ENCODE data around the gene KLHL18. TPM values are rescaled to one million over a fixed set of nuclear protein-coding genes. Genes with fewer than 3 reads are reported as not detected.
A peak's percentile ranks its signal among the peaks of the same experiment; 100 is the strongest.

Gene KLHL18
- total RNA-seq, 5 donors from 2014 or later (not counting 1 experiment from before 2014, with no cell fraction given) = 20.2 to 41.3 (median 25.7) TPM

- Histone ChIP-seq H3K4me1 (ENCODE audit: control insufficient read depth in 1 of 2, extremely low read depth in 1 of 2, insufficient read depth in 2 of 2, low read length in 2 of 2) (peaks cover 0 to 14% of the 10 kb centered on the region in 2 experiments), H3K27ac (ENCODE audit: low read length) (no peak overlapping the region), H3K36me3 (ENCODE audit: control insufficient read depth in 2 of 2, extremely low read depth in 1 of 2, insufficient read depth in 1 of 2, low read length in 1 of 2) (peaks cover 0 to 32% of the 10 kb centered on the region in 2 donors), H3K4me3 (ENCODE audit: control insufficient read depth in 1 of 2, extremely low read depth in 1 of 2, low read length in 1 of 2) (no peak overlapping the region), H3K27me3 (replicated peaks in 1 of 2; ENCODE audit: control insufficient read depth in 2 of 2, extremely low read depth in 1 of 2, insufficient read depth in 2 of 2, low read length in 1 of 2) (no peaks in the 10 kb centered on the region), H3K9me3 (no peaks in the 10 kb centered on the region)
- H3K4me3 Mint-ChIP-seq = no peak overlapping the region
- peaks cover 45% of the 10 kb centered on the region for H3K36me3 Mint-ChIP-seq
- ATAC-seq (replicated peaks in 1 of 4) (no peak), DNase-seq (no peak)
- H3K27ac Mint-ChIP-seq = peak overlapping the region in 1 of 2 donors; percentile 29
- no peaks in the 10 kb centered on the region for H3K27me3 Mint-ChIP-seq
- WGBS (ENCODE audit: insufficient coverage) = 100% methylated on average over 2 of the region's 3 CpGs
- H3K4me1 Mint-ChIP-seq = peaks cover 46 to 56% (median 48%) of the 10 kb centered on the region in 3 donors
- ChIA-PET POLR2A (interaction anchor here in 1 of 2 donors (1.2 kb wide), 1 partner anchor 8 kb away, joined by 4 read pairs; no protein-coding TSS in a partner anchor), CTCF (no interaction called here)
- no peaks in the 10 kb centered on the region for H3K9me3 Mint-ChIP-seq
Observed at GRCh38 chr3:47294392-47294791, 11.6 kb downstream of the KLHL18 start.

- Mint-ChIP-seq H3K4me3 (no peak overlapping the region), H3K4me1 (peaks cover 45 to 58% (median 52%) of the 10 kb centered on the region in 3 donors), H3K9me3 (no peaks in the 10 kb centered on the region), H3K36me3 (peaks cover 37% of the 10 kb centered on the region), H3K27me3 (no peaks in the 10 kb centered on the region), H3K27ac (no peak overlapping the region)
- ChIA-PET POLR2A (interaction anchor here in 1 of 2 donors (1.2 kb wide), 1 partner anchor 9 kb away, joined by 4 read pairs; no protein-coding TSS in a partner anchor), CTCF (no interaction called here)
- no peaks in the 10 kb centered on the region for H3K9me3 ChIP-seq
- H3K27me3 ChIP-seq (replicated peaks in 1 of 2; ENCODE audit: control insufficient read depth in 2 of 2, extremely low read depth in 1 of 2, insufficient read depth in 2 of 2, low read length in 1 of 2) = no peaks in the 10 kb centered on the region
- H3K27ac ChIP-seq (ENCODE audit: low read length) = no peak overlapping the region
- H3K4me3 ChIP-seq (ENCODE audit: control insufficient read depth in 1 of 2, extremely low read depth in 1 of 2, low read length in 1 of 2) = no peak overlapping the region
- 100% methylated on average over 1 of the region's 2 CpGs for WGBS (ENCODE audit: insufficient coverage)
- H3K4me1 ChIP-seq (ENCODE audit: control insufficient read depth in 1 of 2, extremely low read depth in 1 of 2, insufficient read depth in 2 of 2, low read length in 2 of 2) = peaks cover 0 to 14% of the 10 kb centered on the region in 2 experiments
- DNase-seq (no peak), ATAC-seq (replicated peaks in 1 of 4) (no peak)
- H3K36me3 ChIP-seq (ENCODE audit: control insufficient read depth in 2 of 2, extremely low read depth in 1 of 2, insufficient read depth in 1 of 2, low read length in 1 of 2) = peaks cover 0 to 26% of the 10 kb centered on the region in 2 donors
Observed at GRCh38 chr3:47295322-47295721, 12.6 kb downstream of the KLHL18 start.

- no peaks in the 10 kb centered on the region for H3K27me3 ChIP-seq (replicated peaks in 1 of 2; ENCODE audit: control insufficient read depth in 2 of 2, extremely low read depth in 1 of 2, insufficient read depth in 2 of 2, low read length in 1 of 2)
- Mint-ChIP-seq H3K4me1 (peaks cover 41 to 54% (median 50%) of the 10 kb centered on the region in 3 donors), H3K9me3 (no peaks in the 10 kb centered on the region), H3K27ac (peak overlapping the region in 1 of 2 donors; percentile 50), H3K4me3 (no peak overlapping the region), H3K27me3 (no peaks in the 10 kb centered on the region), H3K36me3 (peaks cover 33% of the 10 kb centered on the region)
- H3K4me3 ChIP-seq (ENCODE audit: control insufficient read depth in 1 of 2, extremely low read depth in 1 of 2, low read length in 1 of 2) = no peak overlapping the region
- H3K4me1 ChIP-seq (ENCODE audit: control insufficient read depth in 1 of 2, extremely low read depth in 1 of 2, insufficient read depth in 2 of 2, low read length in 2 of 2) = peaks cover 0 to 14% of the 10 kb centered on the region in 2 experiments
- POLR2A ChIA-PET = no interaction called here
- peak in 1 of 4 experiments; percentile 39 for ATAC-seq (replicated peaks in 1 of 4)
- H3K9me3 ChIP-seq = no peaks in the 10 kb centered on the region
- H3K27ac ChIP-seq (ENCODE audit: low read length) = no peak overlapping the region
- DNase-seq = no peak
- peaks cover 0 to 20% of the 10 kb centered on the region in 2 donors for H3K36me3 ChIP-seq (ENCODE audit: control insufficient read depth in 2 of 2, extremely low read depth in 1 of 2, insufficient read depth in 1 of 2, low read length in 1 of 2)
- CTCF ChIA-PET = no interaction called here
- 87% methylated on average over 3 of the region's 6 CpGs for WGBS (ENCODE audit: insufficient coverage)
Observed at GRCh38 chr3:47295976-47296375, 13.2 kb downstream of the KLHL18 start.

- Histone ChIP-seq H3K4me3 (ENCODE audit: control insufficient read depth in 1 of 2, extremely low read depth in 1 of 2, low read length in 1 of 2) (no peak overlapping the region), H3K27ac (ENCODE audit: low read length) (no peak overlapping the region), H3K36me3 (ENCODE audit: control insufficient read depth in 2 of 2, extremely low read depth in 1 of 2, insufficient read depth in 1 of 2, low read length in 1 of 2) (peaks cover 0 to 16% of the 10 kb centered on the region in 2 donors), H3K4me1 (ENCODE audit: control insufficient read depth in 1 of 2, extremely low read depth in 1 of 2, insufficient read depth in 2 of 2, low read length in 2 of 2) (peaks cover 0 to 14% of the 10 kb centered on the region in 2 experiments), H3K9me3 (no peaks in the 10 kb centered on the region), H3K27me3 (replicated peaks in 1 of 2; ENCODE audit: control insufficient read depth in 2 of 2, extremely low read depth in 1 of 2, insufficient read depth in 2 of 2, low read length in 1 of 2) (no peaks in the 10 kb centered on the region)
- ChIA-PET CTCF (no interaction called here), POLR2A (no interaction called here)
- Mint-ChIP-seq H3K4me1 (peaks cover 41 to 55% (median 50%) of the 10 kb centered on the region in 3 donors), H3K4me3 (no peak overlapping the region), H3K9me3 (no peaks in the 10 kb centered on the region), H3K27me3 (no peaks in the 10 kb centered on the region), H3K27ac (peak overlapping the region in 1 of 2 donors; percentile 19), H3K36me3 (peaks cover 36% of the 10 kb centered on the region)
- no peak for ATAC-seq (replicated peaks in 1 of 4)
- WGBS (ENCODE audit: insufficient coverage) = 100% methylated on average over 1 of the region's 2 CpGs
- no peak for DNase-seq
Observed at GRCh38 chr3:47296562-47297302, 14.0 kb downstream of the KLHL18 start.

- Histone ChIP-seq H3K4me3 (ENCODE audit: control insufficient read depth in 1 of 2, extremely low read depth in 1 of 2, low read length in 1 of 2) (no peak overlapping the region), H3K27ac (ENCODE audit: low read length) (no peak overlapping the region), H3K36me3 (ENCODE audit: control insufficient read depth in 2 of 2, extremely low read depth in 1 of 2, insufficient read depth in 1 of 2, low read length in 1 of 2) (peaks cover 4 to 22% of the 10 kb centered on the region in 2 donors), H3K9me3 (no peaks in the 10 kb centered on the region), H3K4me1 (ENCODE audit: control insufficient read depth in 1 of 2, extremely low read depth in 1 of 2, insufficient read depth in 2 of 2, low read length in 2 of 2) (peaks cover 0 to 14% of the 10 kb centered on the region in 2 experiments), H3K27me3 (replicated peaks in 1 of 2; ENCODE audit: control insufficient read depth in 2 of 2, extremely low read depth in 1 of 2, insufficient read depth in 2 of 2, low read length in 1 of 2) (no peaks in the 10 kb centered on the region)
- Mint-ChIP-seq H3K27ac (no peak overlapping the region), H3K4me1 (peaks cover 41 to 50% (median 50%) of the 10 kb centered on the region in 3 donors), H3K9me3 (no peaks in the 10 kb centered on the region), H3K36me3 (peaks cover 51% of the 10 kb centered on the region), H3K4me3 (no peak overlapping the region), H3K27me3 (no peaks in the 10 kb centered on the region)
- ChIA-PET CTCF (interaction anchor here in 1 of 2 donors (0.6 kb wide), 1 partner anchor 807 kb away, joined by 3 read pairs; no protein-coding TSS in a partner anchor), POLR2A (no interaction called here)
- ATAC-seq (replicated peaks in 1 of 4) = no peak
- DNase-seq = no peak
- WGBS (ENCODE audit: insufficient coverage) = no CpG with 5 or more reads among the region's 3 CpGs
Observed at GRCh38 chr3:47298439-47298838, 15.7 kb downstream of the KLHL18 start.

GRCh38 chr3:47299381-47300318 is 16.9 kb downstream of the KLHL18 start:
- Histone ChIP-seq H3K27ac (ENCODE audit: low read length) (no peak overlapping the region), H3K4me3 (ENCODE audit: control insufficient read depth in 1 of 2, extremely low read depth in 1 of 2, low read length in 1 of 2) (no peak overlapping the region), H3K36me3 (ENCODE audit: control insufficient read depth in 2 of 2, extremely low read depth in 1 of 2, insufficient read depth in 1 of 2, low read length in 1 of 2) (peaks cover 4 to 17% of the 10 kb centered on the region in 2 donors), H3K9me3 (no peaks in the 10 kb centered on the region), H3K4me1 (ENCODE audit: control insufficient read depth in 1 of 2, extremely low read depth in 1 of 2, insufficient read depth in 2 of 2, low read length in 2 of 2) (peaks cover 0 to 14% of the 10 kb centered on the region in 2 experiments), H3K27me3 (replicated peaks in 1 of 2; ENCODE audit: control insufficient read depth in 2 of 2, extremely low read depth in 1 of 2, insufficient read depth in 2 of 2, low read length in 1 of 2) (no peaks in the 10 kb centered on the region)
- WGBS (ENCODE audit: insufficient coverage) = 94% methylated on average over 4 of the region's 9 CpGs
- Mint-ChIP-seq H3K27me3 (no peaks in the 10 kb centered on the region), H3K36me3 (peaks cover 52% of the 10 kb centered on the region), H3K4me1 (peaks cover 34 to 47% (median 41%) of the 10 kb centered on the region in 3 donors), H3K4me3 (no peak overlapping the region), H3K27ac (peak overlapping the region in 1 of 2 donors; percentile 37), H3K9me3 (no peaks in the 10 kb centered on the region)
- ChIA-PET CTCF (no interaction called here), POLR2A (interaction anchor here (0.6 to 0.7 kb wide), 2 partner anchors 8 to 37 kb away, joined by 3 to 5 read pairs; no protein-coding TSS in a partner anchor)
- no peak for DNase-seq
- ATAC-seq (replicated peaks in 1 of 4) = no peak
